GM10847 (cell line): ENCODE results near the gene MBIP.
A peak's percentile ranks its signal among the peaks of the same experiment; 100 is the strongest.

ENCODE experiments used
- POLR2A ChIP-seq: IDR thresholded peaks from 2 replicates; pipeline ENCODE4 v1.6.1; 2011; ENCODE audit not compliant: insufficient read length; ENCODE audit errors: extremely low read depth

Gene MBIP

GRCh38 chr14:36320200-36320896, at the start of gene MBIP:
Gene MBIP (minus strand): TSS chr14:36320637. CDS start chr14:36320588, 49 bp downstream.
- TF ChIP-seq POLR2A, result peak; percentile 30

DNA sequence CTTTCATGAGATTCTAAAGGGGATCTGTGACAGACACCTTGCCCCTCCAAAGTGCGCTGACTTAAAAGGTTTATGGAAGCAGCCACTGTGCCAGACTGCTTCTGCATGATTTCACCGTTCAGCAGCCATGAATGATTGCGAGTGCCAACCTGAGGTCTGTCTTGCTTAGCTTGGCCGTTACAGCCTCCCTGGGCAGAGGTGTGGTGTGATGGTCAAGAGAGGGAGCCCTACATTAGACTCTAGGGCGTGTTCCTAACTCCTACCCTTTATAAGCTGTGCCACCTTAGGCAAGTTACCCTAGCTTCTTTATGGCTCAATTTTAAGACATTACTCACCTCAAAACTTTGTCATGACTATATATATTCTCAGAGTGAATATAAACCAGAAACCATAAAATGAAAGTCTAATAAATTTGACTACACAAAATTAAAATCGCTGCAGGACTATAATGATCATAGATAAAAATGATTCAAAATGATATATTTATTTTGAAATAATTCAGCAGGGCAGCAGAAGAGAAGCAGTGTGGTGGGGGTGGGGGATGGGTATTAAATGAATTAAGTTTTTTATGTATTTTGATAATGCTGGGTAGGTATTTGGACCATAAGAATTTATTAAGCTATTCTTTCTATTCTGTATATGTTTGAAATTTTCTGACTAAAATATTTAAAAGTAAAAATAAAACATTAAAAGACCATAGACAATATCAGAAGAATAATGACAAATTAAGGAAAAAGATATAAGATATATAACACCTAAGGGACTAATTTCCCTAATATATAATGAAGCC, 47.7 kb upstream of the MBIP start:
- TF ChIP-seq POLR2A, result no peak

- no peak for TF ChIP-seq POLR2A
Observed at GRCh38 chr14:36365766-36366165, 45.3 kb upstream of the MBIP start.

- no peak for TF ChIP-seq POLR2A
Observed at GRCh38 chr14:36363704-36364103, 43.3 kb upstream of the MBIP start.

- no peak for TF ChIP-seq POLR2A
Observed at GRCh38 chr14:36362648-36363047, 42.2 kb upstream of the MBIP start.

GRCh38 chr14:36361210-36361853, 40.9 kb upstream of the MBIP start:
- no peak for TF ChIP-seq POLR2A

DNA sequence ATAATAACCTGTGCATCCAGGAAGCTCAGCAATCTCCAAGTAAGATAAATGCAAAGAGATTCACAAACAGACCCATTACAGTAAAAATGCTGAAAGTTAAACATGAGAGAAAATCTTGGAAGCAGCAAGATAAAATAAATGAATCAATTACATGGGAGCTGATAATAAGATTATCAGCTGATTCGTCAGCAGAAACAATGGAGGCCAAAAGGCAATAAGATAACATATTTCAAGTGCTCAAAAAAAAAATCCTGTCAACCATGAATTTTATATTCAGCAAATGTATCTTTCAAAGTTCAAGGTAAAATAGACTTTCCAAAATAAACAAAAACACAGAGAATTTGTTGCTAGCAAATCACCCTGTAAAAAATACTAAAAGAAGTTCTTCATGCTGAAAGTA, 36.4 kb upstream of the MBIP start:
- no peak for TF ChIP-seq POLR2A

DNA sequence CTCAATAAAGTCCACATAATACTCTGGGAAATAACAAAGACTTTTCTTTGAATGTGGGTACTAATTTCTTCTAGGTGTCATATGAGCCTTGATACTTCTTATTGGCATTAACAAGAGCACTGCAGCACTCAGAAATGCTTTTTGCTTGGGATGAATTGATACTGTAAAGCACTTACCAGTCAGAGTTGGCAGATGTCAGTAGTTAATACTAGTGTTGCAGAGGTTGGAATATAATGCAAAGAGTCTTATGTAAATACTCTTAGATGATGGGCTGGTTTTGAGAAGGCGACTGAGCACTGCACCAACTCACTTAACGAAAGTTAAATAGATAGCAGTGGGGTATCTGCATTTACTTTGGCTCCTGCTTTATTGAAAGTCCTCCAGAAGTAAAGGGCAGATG, 25.6 kb upstream of the MBIP start:
- TF ChIP-seq POLR2A, result no peak

GRCh38 chr14:36344211-36344610, 23.8 kb upstream of the MBIP start:
- TF ChIP-seq POLR2A, result no peak

DNA sequence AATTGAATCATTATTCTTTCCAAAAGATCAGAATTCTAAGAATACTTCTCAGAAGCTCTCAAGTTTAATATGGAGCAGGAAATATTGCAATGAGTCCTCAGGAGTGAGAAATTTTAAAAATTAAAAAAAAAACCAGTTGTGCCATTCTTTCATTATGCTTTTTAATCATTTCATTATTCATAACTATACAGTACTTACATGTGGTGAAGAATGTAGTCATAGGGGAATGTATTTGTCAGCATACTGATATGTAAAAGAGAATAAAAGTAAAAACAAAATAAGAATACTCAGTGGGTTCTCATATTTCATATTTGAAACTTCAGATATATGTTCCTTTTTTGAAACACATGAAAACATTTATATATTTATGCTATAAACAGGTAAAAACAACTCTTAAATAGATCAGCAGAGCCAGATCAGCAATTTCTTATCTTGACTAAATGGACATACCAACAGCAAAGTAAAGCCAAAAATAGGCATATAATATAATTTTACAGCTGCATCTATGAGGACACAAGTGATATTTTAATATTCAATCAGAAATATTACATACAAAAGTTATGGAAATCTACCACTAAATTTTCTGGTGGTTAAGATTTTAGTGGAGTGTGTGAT, 19.9 kb upstream of the MBIP start:
- TF ChIP-seq POLR2A, result no peak

DNA sequence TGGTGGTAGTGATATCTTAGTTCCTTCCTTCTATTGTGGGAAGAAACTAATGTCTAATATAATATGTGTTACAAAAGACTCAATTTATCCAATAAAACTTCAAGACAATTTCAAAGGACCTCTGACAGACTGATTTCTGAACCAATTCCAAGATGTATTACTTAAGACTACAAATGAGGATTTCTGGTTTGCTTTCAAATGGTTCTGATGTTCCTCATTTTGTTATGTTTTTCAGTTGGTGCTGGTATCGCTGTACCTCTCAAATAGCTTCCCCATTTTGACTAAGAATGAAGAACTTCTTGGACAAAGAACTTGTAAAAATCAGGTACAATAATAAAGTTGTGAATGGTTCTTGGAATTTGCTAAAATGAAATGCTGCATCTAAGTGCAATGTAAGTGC, 19.4 kb upstream of the MBIP start:
- TF ChIP-seq POLR2A, result no peak

DNA sequence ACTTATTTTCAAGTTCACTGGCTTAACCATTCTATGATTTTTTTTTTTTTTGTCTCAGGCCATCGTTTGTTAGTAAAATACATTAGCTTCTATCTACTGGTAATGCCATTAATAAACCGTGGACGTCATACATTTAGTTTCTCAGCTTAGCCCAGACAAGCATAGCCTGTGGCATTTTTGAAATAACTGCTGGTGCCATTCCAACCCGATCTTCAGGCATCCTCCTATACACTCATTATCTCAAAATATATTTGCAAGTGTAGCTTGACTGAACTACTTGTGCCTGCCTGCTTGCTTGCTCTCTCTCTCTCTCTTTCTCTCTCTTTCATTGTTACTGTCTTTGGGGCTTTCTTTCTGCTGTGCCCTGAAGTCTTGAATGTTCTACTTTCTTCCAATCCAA, 12.7 kb upstream of the MBIP start:
- TF ChIP-seq POLR2A, result no peak

DNA sequence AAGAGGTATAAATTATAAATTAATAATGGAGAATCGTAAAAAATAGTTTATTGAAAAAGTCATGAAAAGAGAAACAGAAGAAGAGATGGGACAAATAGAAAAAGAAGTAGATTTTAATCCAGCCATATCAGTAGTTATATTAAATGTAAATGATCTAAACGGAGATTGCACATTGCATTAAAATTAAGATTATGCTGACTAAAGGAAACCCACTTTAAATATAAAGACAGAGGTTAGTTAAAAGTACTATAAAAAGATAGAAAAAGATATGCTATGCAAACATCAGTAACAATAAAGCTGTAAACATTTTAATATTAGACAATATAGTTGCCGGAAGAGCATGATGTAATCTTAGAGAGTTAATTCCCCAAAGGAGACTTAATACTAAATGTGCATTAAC, 5.4 kb upstream of the MBIP start:
- no peak for TF ChIP-seq POLR2A

DNA sequence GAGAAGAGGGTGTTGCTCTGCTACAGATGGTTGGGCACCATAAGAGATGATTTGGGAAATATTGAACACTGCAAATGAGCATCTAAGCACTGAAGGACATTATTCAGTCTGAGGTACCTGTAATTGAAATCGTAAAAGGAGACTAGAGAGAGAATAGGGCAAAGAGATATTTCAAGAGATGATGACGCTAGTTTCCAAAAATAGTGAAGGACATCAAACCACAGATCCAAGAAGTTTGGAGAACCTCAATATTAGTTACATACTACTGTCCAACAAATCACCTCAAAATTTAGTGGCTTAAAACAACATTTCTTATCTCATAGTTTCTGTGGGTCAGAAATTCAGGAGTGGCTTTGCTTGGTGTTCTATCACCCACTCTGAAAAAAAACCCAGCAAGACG, 4.5 kb upstream of the MBIP start:
- no peak for TF ChIP-seq POLR2A

GRCh38 chr14:36320897-36321381, 502 bp upstream of the MBIP start:
- no peak for TF ChIP-seq POLR2A

- no peak for TF ChIP-seq POLR2A
Observed at GRCh38 chr14:36319899-36320199, 588 bp downstream of the MBIP start.
